Neutrophil (primary cell): ENCODE data around the gene DAB2IP.

Experiments
- H3K27ac ChIP-seq: fragments of 200-600 bp; sonication (generic); 2 replicates; pipeline ENCODE4 v1.5.1; 2016; ENCODE audit warnings: mild to moderate bottlenecking, moderate library complexity
- H3K27me3 ChIP-seq: fragments of 200-600 bp; sonication (generic); 2 replicates; pipeline ENCODE4 v1.6.0; 2016; ENCODE audit warnings: mild to moderate bottlenecking
- H3K36me3 ChIP-seq: fragments of 200-600 bp; sonication (generic); 2 replicates; pipeline ENCODE4 v1.5.1; 2017
- H3K4me1 ChIP-seq, 2 experiments: fragments of 200-600 bp in 1 of 2; sonication (generic) in 1 of 2; 1 replicate in 1 of 2; 2 replicates in 1 of 2; pipeline versions ENCODE4 v1.5.1 to v1.6.1; 2013 to 2016; ENCODE audit warnings: low read depth in 1 of 2, low read length in 1 of 2, mild to moderate bottlenecking in 1 of 2, moderate library complexity in 1 of 2; ENCODE audit not compliant: control insufficient read depth in 1 of 2, insufficient read depth in 1 of 2
- H3K4me3 ChIP-seq, 2 experiments: fragments of 200-600 bp in 1 of 2; sonication (generic) in 1 of 2; 1 replicate in 1 of 2; 2 replicates in 1 of 2; pipeline ENCODE4 v1.5.1; 2013 to 2016; ENCODE audit warnings: low read depth in 1 of 2, low read length in 1 of 2, mild to moderate bottlenecking in 1 of 2, moderate library complexity in 1 of 2
- H3K9me3 ChIP-seq: fragments of 200-600 bp; sonication (generic); 2 replicates; pipeline ENCODE4 v1.5.1; 2016
- CTCF ChIP-seq: fragments of 200-600 bp; sonication (generic); IDR thresholded peaks from 2 replicates; pipeline ENCODE4 v1.5.1; 2016; ENCODE audit warnings: antibody characterized with exemption

The DAB2IP gene

DNA sequence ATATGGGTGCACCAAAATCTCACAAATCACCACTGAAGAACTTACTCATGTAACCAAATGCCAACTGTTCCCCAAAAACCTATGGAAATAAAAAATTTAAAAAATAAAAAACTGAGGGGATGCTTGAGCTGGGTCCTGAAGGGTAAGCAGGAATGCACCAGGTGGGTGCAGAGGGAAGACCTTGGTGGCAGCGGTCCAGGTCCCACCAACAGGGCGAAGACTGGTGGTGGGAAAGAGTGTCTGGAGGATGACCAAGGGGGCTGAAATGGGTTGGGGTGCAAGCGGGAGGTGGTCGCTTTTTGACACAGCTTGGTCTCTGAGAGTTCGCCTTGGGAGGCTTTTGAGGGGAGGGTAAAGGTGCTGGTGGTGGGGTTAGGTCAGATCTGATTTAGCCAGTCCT lies 3.3 kb upstream of the DAB2IP start:
- peaks cover 0 to 4% of the 10 kb centered on the region in 2 experiments for H3K4me1 ChIP-seq
- H3K4me3 ChIP-seq = no peak overlapping the region
- peaks cover 82% of the 10 kb centered on the region for H3K27me3 ChIP-seq
- no peak overlapping the region for H3K27ac ChIP-seq
- TF ChIP-seq CTCF = no peak
- H3K9me3 ChIP-seq = no peaks in the 10 kb centered on the region
- H3K36me3 ChIP-seq = no peaks in the 10 kb centered on the region

DNA sequence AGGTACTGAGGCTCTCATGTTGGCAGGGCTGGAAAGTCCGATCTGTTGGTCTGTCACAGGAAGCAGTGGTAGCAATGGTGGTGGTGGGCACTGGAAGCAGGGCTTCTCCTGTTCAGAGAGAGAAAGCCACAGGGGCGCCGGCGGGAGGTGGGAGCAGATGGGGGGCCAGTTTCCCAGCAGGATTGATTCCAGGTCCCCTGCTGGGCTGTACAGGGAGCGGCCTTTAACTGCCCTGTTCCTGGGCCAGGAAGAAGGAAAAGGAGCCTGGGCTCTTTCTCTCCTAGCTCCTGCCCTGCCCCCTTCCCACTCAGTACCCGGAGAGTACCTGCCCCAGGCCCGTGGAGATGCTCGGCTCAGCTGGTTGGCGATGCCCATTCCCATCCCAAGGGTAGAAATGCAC lies 2.6 kb upstream of the DAB2IP start:
- peaks cover 0 to 4% of the 10 kb centered on the region in 2 experiments for H3K4me1 ChIP-seq
- H3K27me3 ChIP-seq = peaks cover 88% of the 10 kb centered on the region
- TF ChIP-seq CTCF = no peak
- no peaks in the 10 kb centered on the region for H3K9me3 ChIP-seq
- H3K27ac ChIP-seq = no peak overlapping the region
- no peaks in the 10 kb centered on the region for H3K36me3 ChIP-seq
- H3K4me3 ChIP-seq = no peak overlapping the region

DNA sequence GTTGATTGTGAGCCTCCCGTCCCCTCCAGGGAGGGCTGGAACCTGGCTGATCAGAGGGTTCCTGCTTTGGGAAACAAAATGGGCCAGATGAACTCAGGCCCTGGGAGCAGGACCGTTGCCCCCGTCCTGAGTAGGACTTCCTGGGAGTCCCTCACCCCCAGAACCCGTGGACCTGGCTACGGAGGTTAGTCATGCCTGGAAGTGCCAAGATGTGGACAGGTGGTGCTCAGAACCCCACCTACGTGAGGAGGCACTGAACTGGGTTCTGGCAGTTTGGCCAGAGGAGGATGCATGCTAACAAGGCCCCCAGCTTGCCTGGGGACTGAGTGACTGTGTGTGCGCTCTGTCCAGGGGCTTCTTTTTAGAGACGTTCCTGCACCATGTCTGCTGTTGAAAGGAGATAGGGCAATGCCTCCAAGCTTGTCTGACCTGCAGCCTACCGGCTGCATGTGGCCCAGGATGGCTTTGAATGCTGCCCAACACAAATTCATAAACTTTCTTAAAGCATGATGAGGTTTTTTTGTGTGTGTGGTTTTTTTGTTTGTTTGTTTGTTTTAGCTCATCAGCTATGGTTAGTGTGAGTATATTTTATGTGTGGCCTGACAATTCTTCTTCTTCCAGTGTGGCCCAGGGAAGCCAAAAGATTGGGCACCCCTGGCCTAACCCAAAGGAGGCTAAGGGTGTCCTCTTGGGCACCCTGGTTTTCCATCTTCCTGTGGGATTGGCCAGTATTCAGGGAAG lies 1.8 kb upstream of the DAB2IP start:
- TF ChIP-seq CTCF = no peak
- no peaks in the 10 kb centered on the region for H3K9me3 ChIP-seq
- no peak overlapping the region for H3K27ac ChIP-seq
- no peak overlapping the region for H3K4me3 ChIP-seq
- H3K27me3 ChIP-seq = peaks cover 95% of the 10 kb centered on the region
- H3K4me1 ChIP-seq = peaks cover 0 to 4% of the 10 kb centered on the region in 2 experiments
- H3K36me3 ChIP-seq = no peaks in the 10 kb centered on the region

- TF ChIP-seq CTCF = no peak
- no peak overlapping the region for H3K27ac ChIP-seq
- H3K4me1 ChIP-seq = peaks cover 0 to 4% of the 10 kb centered on the region in 2 experiments
- no peaks in the 10 kb centered on the region for H3K36me3 ChIP-seq
- peaks cover 95% of the 10 kb centered on the region for H3K27me3 ChIP-seq
- H3K4me3 ChIP-seq = no peak overlapping the region
- H3K9me3 ChIP-seq = no peaks in the 10 kb centered on the region
Measured at GRCh38 chr9:121650217-121651007, 1.0 kb upstream of the DAB2IP start.

DNA sequence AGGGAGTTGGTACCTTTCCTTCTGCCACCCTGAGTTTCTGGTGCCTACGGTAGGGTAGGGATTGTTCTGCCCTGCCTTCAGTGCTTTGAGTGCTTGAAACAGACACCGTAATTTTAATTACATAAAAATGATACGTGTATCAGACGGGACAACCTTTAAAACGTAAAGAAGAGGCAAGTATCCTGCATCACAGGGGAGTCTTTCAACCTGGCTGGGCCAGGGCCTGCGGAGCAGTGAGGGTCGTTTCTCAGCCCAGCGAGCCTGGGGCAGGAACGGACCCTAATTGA lies 483 bp upstream of the DAB2IP start:
- Histone ChIP-seq H3K27me3 (peaks cover 93% of the 10 kb centered on the region), H3K4me1 (peaks cover 0 to 4% of the 10 kb centered on the region in 2 experiments), H3K27ac (no peak overlapping the region), H3K4me3 (no peak overlapping the region), H3K9me3 (no peaks in the 10 kb centered on the region), H3K36me3 (no peaks in the 10 kb centered on the region)
- TF ChIP-seq CTCF = no peak
